Aorta (tissue), 4 donors: ENCODE measurements around the gene ALKBH3. TPM values are rescaled to one million over a fixed set of nuclear protein-coding genes. Genes with fewer than 3 reads are reported as not detected.

Experiments used
- polyA plus RNA-seq, 2 donors: library from polyadenylated mRNA; stranded (reverse); fragments of 200-250 nt; gene quantifications; one replicate each; pipeline ENCODE4 v1.2.3, GENCODE V29; 2013
- total RNA-seq, 2 donors: library from RNA; stranded (reverse); fragmentation: NEBNext Ultra II Directional; extraction: Animal tissue kit (Norgen Biotek cat#: 25700); gene quantifications; one replicate each; pipeline ENCODE4 v1.2.1, GENCODE V29; 2021
- donor health status: healthy with polysubstance abuse.
- donor health status: Bipolar disorder and iron deficiency.
- donor health status: DM: no; HTN: no; CAD: no.
- donor health status: DM: yes; HTN: yes; CAD: no.

The ALKBH3 gene
- total and polyA plus RNA-seq, 4 donors, result 12.5 to 46.3 (median 24.8) TPM

Other genes starting within 250 kb of the ALKBH3 start
- 100 to 1,000 TPM; 106 to 108 TPM for gene HSD17B12, start 200.1 kb upstream of the ALKBH3 start, total RNA-seq
- 10 to 100 TPM; 62.2 to 68.5 TPM for gene HSD17B12, start 200.1 kb upstream of the ALKBH3 start, polyA plus RNA-seq
- 1,000 to 10,000 TPM in 1 of 2 donors, 100 to 1,000 TPM in 1; 629 to 1,628 TPM for gene C11orf96, start 61.8 kb downstream of the ALKBH3 start, total RNA-seq
- 100 to 1,000 TPM in 1 of 2 donors, 10 to 100 TPM in 1; 67.7 to 759 TPM for gene C11orf96, start 61.8 kb downstream of the ALKBH3 start, polyA plus RNA-seq
- gene ACCSL, start 167.2 kb downstream of the ALKBH3 start, total RNA-seq, result not detected
- gene ACCSL, start 167.2 kb downstream of the ALKBH3 start, polyA plus RNA-seq, result not detected
- 10 to 100 TPM; 31.7 to 88.9 TPM for gene ACCS, start 185.4 kb downstream of the ALKBH3 start, total RNA-seq
- gene ACCS, start 185.4 kb downstream of the ALKBH3 start, polyA plus RNA-seq, result 10 to 100 TPM in 1 of 2 donors, 1 to 10 TPM in 1; 8.8 to 92.5 TPM
- 10 to 100 TPM; 58.0 to 69.4 TPM for gene EXT2, start 214.8 kb downstream of the ALKBH3 start, total RNA-seq
- gene EXT2, start 214.8 kb downstream of the ALKBH3 start, polyA plus RNA-seq, result 10 to 100 TPM; 16.0 to 45.2 TPM